ENCODE data around the gene SRC.

SRC gene

DNA sequence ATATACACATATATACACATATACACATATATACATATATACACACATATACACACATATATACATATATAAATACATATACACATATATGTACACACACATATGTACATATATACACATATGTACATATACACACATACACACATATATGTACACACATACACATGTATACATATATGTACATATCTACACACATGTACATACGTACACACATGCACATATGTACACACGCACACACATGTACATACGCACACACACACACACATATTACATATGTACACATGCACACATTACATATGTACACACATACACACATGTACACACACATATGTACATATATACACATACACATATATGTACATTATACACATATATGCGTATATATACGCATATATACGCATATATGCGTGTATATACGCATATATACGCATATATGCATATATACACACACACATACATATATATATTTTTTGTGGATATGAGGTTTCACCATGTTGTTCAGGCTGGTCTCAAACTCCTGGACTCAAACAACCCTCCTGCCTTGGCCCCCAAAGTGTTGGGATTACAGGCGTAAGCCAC, 27.2 kb downstream of the SRC start:
- no peak for ATAC-seq
- TF ChIP-seq TOX (CRISPR knock-in tag; IDR thresholded peaks at IDR 0.05; ENCODE audit: borderline replicate concordance) (no peak), RARB (CRISPR knock-in tag; IDR thresholded peaks at IDR 0.05) (no peak), ZC3H10 (CRISPR knock-in tag; IDR thresholded peaks at IDR 0.05) (no peak), ZNF8 (CRISPR knock-in tag; IDR thresholded peaks at IDR 0.05) (no peak), ZNF565 (CRISPR knock-in tag; conservative IDR thresholded peaks at IDR 0.05; ENCODE audit: low read depth) (no peak), SNAI2 (CRISPR knock-in tag; IDR thresholded peaks at IDR 0.05) (no peak), ARNTL (CRISPR knock-in tag; IDR thresholded peaks at IDR 0.05; ENCODE audit: borderline replicate concordance, low read depth) (no peak)

DNA sequence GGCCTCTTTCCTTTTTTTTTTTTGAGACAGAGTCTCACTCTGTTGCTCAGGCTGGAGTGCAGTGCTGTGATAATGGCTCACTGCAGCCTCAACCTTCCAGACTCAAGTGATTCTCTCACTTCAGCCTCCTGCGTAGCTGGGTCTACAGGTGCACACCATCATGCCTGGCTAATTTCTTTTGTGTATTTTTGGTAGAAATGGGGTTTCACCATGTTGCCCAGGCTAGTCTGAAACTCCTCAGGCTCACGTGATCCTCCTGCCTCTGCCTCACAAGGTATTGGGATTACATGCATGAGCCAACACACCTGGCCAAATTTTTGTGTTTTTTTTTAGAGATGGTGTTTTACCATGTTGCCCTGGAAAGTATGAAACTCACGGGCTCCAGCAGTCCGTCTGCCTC, 29.3 kb downstream of the SRC start:
- TF ChIP-seq, protein P1, sequence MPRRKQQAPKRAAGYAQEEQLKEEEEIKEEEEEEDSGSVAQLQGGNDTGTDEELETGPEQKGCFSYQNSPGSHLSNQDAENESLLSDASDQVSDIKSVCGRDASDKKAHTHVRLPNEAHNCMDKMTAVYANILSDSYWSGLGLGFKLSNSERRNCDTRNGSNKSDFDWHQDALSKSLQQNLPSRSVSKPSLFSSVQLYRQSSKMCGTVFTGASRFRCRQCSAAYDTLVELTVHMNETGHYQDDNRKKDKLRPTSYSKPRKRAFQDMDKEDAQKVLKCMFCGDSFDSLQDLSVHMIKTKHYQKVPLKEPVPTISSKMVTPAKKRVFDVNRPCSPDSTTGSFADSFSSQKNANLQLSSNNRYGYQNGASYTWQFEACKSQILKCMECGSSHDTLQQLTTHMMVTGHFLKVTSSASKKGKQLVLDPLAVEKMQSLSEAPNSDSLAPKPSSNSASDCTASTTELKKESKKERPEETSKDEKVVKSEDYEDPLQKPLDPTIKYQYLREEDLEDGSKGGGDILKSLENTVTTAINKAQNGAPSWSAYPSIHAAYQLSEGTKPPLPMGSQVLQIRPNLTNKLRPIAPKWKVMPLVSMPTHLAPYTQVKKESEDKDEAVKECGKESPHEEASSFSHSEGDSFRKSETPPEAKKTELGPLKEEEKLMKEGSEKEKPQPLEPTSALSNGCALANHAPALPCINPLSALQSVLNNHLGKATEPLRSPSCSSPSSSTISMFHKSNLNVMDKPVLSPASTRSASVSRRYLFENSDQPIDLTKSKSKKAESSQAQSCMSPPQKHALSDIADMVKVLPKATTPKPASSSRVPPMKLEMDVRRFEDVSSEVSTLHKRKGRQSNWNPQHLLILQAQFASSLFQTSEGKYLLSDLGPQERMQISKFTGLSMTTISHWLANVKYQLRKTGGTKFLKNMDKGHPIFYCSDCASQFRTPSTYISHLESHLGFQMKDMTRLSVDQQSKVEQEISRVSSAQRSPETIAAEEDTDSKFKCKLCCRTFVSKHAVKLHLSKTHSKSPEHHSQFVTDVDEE (CRISPR knock-in tag; IDR thresholded peaks at IDR 0.05) = no peak
- TF ChIP-seq ISL1 (CRISPR knock-in tag; IDR thresholded peaks at IDR 0.05) (no peak), ARNTL (CRISPR knock-in tag; IDR thresholded peaks at IDR 0.05; ENCODE audit: borderline replicate concordance, low read depth) (no peak), ZNF8 (CRISPR knock-in tag; IDR thresholded peaks at IDR 0.05) (no peak), POU6F1 (CRISPR knock-in tag; IDR thresholded peaks at IDR 0.05; ENCODE audit: borderline replicate concordance, low read depth) (no peak), TCF4 (CRISPR knock-in tag; IDR thresholded peaks at IDR 0.05; ENCODE audit: borderline replicate concordance) (no peak), BACH2 (CRISPR knock-in tag; IDR thresholded peaks at IDR 0.05; ENCODE audit: borderline replicate concordance) (no peak), GLIS3 (CRISPR knock-in tag; IDR thresholded peaks at IDR 0.05) (no peak), CREB5 (CRISPR knock-in tag; IDR thresholded peaks at IDR 0.05; ENCODE audit: low read depth) (no peak)
- no peak for ATAC-seq

GRCh38 chr20:37376324-37376723, 30.4 kb downstream of the SRC start:
- ATAC-seq = no peak
- TF ChIP-seq ZNF70 (CRISPR knock-in tag; IDR thresholded peaks at IDR 0.05) = no peak
- TF ChIP-seq TCF4 (CRISPR knock-in tag; IDR thresholded peaks at IDR 0.05; ENCODE audit: borderline replicate concordance) = no peak
- TF ChIP-seq TOX (CRISPR knock-in tag; IDR thresholded peaks at IDR 0.05; ENCODE audit: borderline replicate concordance) = no peak
- no peak for TF ChIP-seq ZC3H10 (CRISPR knock-in tag; IDR thresholded peaks at IDR 0.05)
- no peak for TF ChIP-seq SNAI2 (CRISPR knock-in tag; IDR thresholded peaks at IDR 0.05)
- TF ChIP-seq CSDC2 (CRISPR knock-in tag; IDR thresholded peaks at IDR 0.05) = no peak
- TF ChIP-seq ISL1 (CRISPR knock-in tag; IDR thresholded peaks at IDR 0.05) = no peak
- no peak for TF ChIP-seq OSR1 (CRISPR knock-in tag; IDR thresholded peaks at IDR 0.05)
- TF ChIP-seq, protein P1 (CRISPR knock-in tag; IDR thresholded peaks at IDR 0.05) = no peak
- TF ChIP-seq POU6F1 (CRISPR knock-in tag; IDR thresholded peaks at IDR 0.05; ENCODE audit: borderline replicate concordance, low read depth) = no peak
